ENCODE results near the gene RENBP. TPM values are rescaled to one million over a fixed set of nuclear protein-coding genes. Genes with fewer than 3 reads are reported as not detected.

Gene RENBP
- polyA plus RNA-seq, 1 of the 3 experiments (the other 2 are of a cell fraction) = 0.90 TPM

DNA sequence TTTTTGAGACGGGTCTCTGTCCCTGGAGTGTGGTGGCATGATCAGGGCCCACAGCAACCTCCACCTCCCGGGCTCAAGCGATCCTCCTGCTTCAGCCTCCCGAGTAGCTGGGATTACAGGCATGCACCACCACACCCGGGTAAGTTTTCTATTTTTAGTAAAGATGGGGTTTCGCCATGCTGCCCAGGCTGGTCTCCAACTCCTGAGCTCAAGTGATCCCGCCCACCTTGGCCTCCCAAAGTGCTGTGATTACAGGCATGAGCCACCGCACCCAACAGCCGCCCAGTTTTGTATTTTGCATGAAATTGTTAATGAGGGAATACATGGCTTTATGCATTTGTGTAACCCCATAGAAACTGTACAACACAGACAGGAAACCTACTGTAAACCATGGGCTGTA lies 15.6 kb downstream of the RENBP start:
- H3K9me2 ChIP-seq = no peaks in the 10 kb centered on the region
- H4K20me1 ChIP-seq (ENCODE audit: insufficient read depth) = peaks cover 28% of the 10 kb centered on the region
- ChIA-PET POLR2A (interaction anchor here (0.9 to 1.5 kb wide), 3 partner anchors 11 to 55 kb away, joined by 3 to 4 read pairs (median 4); no protein-coding TSS in a partner anchor), CTCF (interaction anchor here (3.0 to 16.7 kb wide), 3 partner anchors 19 to 165 kb away, joined by 16 to 271 read pairs (median 130); partner anchors contain the start of genes PLXNB3 and RENBP)
- no peak overlapping the region for H3K9ac ChIP-seq
- peak overlapping the region; percentile 22; the same call in 1 of the 2 replicates for H3K4me2 ChIP-seq
- peak overlapping the region in 1 of 2 experiments; percentile 70; a peak in 1 of 4 replicates for H3K27ac ChIP-seq (ENCODE audit: low read depth in 2 of 2, low read length in 1 of 2)
- no peaks in the 10 kb centered on the region; the same call in 1 of the 2 replicates for H3K27me3 ChIP-seq (ENCODE audit: insufficient read depth)
- H3K79me2 ChIP-seq (ENCODE audit: insufficient read depth) = peaks cover 25% of the 10 kb centered on the region
- DNase-seq = no peak
- H2AFZ ChIP-seq (ENCODE audit: low read depth) = no peak overlapping the region
- no peak overlapping the region for H3K4me3 ChIP-seq (ENCODE audit: low read depth in 2 of 2, low read length in 1 of 2)
- H3F3A ChIP-seq (replicated peaks; ENCODE audit: insufficient read depth) = peaks cover 19% of the 10 kb centered on the region
- H3K36me3 ChIP-seq (replicated peaks in 1 of 2; ENCODE audit: control insufficient read depth in 1 of 2, insufficient read depth in 2 of 2, low read length in 1 of 2) = peaks cover 12 to 35% of the 10 kb centered on the region in 2 experiments
- no peaks in the 10 kb centered on the region for H3K9me3 ChIP-seq
- WGBS (ENCODE audit: low lambda C conversion rate) = 50% methylated on average over 9 of the region's 9 CpGs
- peaks cover 7 to 48% of the 10 kb centered on the region in 2 experiments; a peak in 2 of 4 replicates for H3K4me1 ChIP-seq (ENCODE audit: control insufficient read depth in 1 of 2, insufficient read depth in 2 of 2, low read depth in 1 of 2, low read length in 1 of 2)
- TF ChIP-seq FOXM1 (IDR thresholded peaks at IDR 0.05; ENCODE audit: low read depth) = no peak
- no peak for TF ChIP-seq RCOR1 (IDR thresholded peaks at IDR 0.05; ENCODE audit: low read length)
- TF ChIP-seq RAD21 (IDR thresholded peaks at IDR 0.05; ENCODE audit: low read length) = no peak
- TF ChIP-seq TCF12 (IDR thresholded peaks at IDR 0.05) = no peak
- TF ChIP-seq, protein P1, sequence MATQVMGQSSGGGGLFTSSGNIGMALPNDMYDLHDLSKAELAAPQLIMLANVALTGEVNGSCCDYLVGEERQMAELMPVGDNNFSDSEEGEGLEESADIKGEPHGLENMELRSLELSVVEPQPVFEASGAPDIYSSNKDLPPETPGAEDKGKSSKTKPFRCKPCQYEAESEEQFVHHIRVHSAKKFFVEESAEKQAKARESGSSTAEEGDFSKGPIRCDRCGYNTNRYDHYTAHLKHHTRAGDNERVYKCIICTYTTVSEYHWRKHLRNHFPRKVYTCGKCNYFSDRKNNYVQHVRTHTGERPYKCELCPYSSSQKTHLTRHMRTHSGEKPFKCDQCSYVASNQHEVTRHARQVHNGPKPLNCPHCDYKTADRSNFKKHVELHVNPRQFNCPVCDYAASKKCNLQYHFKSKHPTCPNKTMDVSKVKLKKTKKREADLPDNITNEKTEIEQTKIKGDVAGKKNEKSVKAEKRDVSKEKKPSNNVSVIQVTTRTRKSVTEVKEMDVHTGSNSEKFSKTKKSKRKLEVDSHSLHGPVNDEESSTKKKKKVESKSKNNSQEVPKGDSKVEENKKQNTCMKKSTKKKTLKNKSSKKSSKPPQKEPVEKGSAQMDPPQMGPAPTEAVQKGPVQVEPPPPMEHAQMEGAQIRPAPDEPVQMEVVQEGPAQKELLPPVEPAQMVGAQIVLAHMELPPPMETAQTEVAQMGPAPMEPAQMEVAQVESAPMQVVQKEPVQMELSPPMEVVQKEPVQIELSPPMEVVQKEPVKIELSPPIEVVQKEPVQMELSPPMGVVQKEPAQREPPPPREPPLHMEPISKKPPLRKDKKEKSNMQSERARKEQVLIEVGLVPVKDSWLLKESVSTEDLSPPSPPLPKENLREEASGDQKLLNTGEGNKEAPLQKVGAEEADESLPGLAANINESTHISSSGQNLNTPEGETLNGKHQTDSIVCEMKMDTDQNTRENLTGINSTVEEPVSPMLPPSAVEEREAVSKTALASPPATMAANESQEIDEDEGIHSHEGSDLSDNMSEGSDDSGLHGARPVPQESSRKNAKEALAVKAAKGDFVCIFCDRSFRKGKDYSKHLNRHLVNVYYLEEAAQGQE (IDR thresholded peaks at IDR 0.05; ENCODE audit: low read depth, low read length) = no peak
- TF ChIP-seq TEAD4 (IDR thresholded peaks at IDR 0.05; ENCODE audit: borderline replicate concordance, insufficient read depth) = no peak
- TF ChIP-seq GATA2 (CRISPR knock-in tag; IDR thresholded peaks at IDR 0.05) = no peak
- TF ChIP-seq, protein P2, sequence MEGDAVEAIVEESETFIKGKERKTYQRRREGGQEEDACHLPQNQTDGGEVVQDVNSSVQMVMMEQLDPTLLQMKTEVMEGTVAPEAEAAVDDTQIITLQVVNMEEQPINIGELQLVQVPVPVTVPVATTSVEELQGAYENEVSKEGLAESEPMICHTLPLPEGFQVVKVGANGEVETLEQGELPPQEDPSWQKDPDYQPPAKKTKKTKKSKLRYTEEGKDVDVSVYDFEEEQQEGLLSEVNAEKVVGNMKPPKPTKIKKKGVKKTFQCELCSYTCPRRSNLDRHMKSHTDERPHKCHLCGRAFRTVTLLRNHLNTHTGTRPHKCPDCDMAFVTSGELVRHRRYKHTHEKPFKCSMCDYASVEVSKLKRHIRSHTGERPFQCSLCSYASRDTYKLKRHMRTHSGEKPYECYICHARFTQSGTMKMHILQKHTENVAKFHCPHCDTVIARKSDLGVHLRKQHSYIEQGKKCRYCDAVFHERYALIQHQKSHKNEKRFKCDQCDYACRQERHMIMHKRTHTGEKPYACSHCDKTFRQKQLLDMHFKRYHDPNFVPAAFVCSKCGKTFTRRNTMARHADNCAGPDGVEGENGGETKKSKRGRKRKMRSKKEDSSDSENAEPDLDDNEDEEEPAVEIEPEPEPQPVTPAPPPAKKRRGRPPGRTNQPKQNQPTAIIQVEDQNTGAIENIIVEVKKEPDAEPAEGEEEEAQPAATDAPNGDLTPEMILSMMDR (IDR thresholded peaks at IDR 0.05) = no peak
- TF ChIP-seq NRF1 (IDR thresholded peaks at IDR 0.05; ENCODE audit: low read depth, low read length) = no peak
- TF ChIP-seq PBX3 (IDR thresholded peaks at IDR 0.05) = no peak
- TF ChIP-seq MXI1 (IDR thresholded peaks at IDR 0.05; ENCODE audit: low read depth, low read length) = no peak
- TF ChIP-seq NFIC (IDR thresholded peaks at IDR 0.05; ENCODE audit: borderline replicate concordance) = no peak
- no peak for TF ChIP-seq POLR2AphosphoS5 (IDR thresholded peaks at IDR 0.05; ENCODE audit: low read depth, low read length)
- TF ChIP-seq CHD2 (IDR thresholded peaks at IDR 0.05; ENCODE audit: low read length, partially characterized antibody) = no peak
- TF ChIP-seq MEF2A (IDR thresholded peaks at IDR 0.05; ENCODE audit: borderline replicate concordance, low read depth) = no peak

All from SK-N-SH (cell line).